Measurements from ENCODE around the gene PLXNA2. TPM values are rescaled to one million over a fixed set of nuclear protein-coding genes. Genes with fewer than 3 reads are reported as not detected.

Gene PLXNA2
- total RNA-seq, 2 experiments from 2014 or later: 0.23 TPM; not detected in 1

DNA sequence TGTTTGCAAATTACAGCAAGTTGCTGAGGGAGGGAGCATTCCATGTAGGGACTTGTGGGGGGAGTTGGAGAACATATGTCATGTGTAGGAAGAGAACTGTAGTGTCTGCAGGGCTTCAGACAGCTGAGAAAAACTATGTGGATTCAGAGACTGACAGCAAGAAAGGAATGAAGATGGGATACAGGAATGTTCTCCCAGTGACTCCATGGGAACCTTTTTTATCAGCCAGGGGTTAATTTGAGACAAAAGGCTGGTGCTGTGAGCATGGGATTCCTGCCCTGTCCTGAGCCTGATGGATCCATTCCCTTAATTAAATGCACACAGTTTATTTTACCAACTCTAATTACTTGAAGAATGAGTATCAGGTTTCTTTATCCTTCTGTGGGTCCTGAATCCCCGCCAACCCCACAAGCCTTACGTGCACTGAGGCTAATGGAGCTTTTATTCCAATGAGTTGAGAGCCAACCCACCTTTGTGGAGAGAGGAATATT is 26.5 kb upstream of the PLXNA2 start:
- TF ChIP-seq, protein P1, sequence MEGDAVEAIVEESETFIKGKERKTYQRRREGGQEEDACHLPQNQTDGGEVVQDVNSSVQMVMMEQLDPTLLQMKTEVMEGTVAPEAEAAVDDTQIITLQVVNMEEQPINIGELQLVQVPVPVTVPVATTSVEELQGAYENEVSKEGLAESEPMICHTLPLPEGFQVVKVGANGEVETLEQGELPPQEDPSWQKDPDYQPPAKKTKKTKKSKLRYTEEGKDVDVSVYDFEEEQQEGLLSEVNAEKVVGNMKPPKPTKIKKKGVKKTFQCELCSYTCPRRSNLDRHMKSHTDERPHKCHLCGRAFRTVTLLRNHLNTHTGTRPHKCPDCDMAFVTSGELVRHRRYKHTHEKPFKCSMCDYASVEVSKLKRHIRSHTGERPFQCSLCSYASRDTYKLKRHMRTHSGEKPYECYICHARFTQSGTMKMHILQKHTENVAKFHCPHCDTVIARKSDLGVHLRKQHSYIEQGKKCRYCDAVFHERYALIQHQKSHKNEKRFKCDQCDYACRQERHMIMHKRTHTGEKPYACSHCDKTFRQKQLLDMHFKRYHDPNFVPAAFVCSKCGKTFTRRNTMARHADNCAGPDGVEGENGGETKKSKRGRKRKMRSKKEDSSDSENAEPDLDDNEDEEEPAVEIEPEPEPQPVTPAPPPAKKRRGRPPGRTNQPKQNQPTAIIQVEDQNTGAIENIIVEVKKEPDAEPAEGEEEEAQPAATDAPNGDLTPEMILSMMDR (conservative IDR thresholded peaks at IDR 0.05; ENCODE audit: low read length): no peak
- TF ChIP-seq EZH2phosphoT487 (IDR thresholded peaks at IDR 0.05; ENCODE audit: borderline replicate concordance, low read depth, low read length): no peak
- no peak for DNase-seq (ENCODE audit: low spot score)
- H4K20me1 ChIP-seq (ENCODE audit: insufficient read depth, low read length): no peaks in the 10 kb centered on the region
- no peaks in the 10 kb centered on the region for H3K9me3 ChIP-seq (ENCODE audit: low read length)
- no peaks in the 10 kb centered on the region for H3K36me3 ChIP-seq (ENCODE audit: insufficient read depth, low read length)
- no peaks in the 10 kb centered on the region for H3K9me2 ChIP-seq (ENCODE audit: insufficient read depth, low read length)
- intact Hi-C loops (cut with micrococcal nuclease; ENCODE audit: unreplicated experiment): no loop called here
- H3K4me1 ChIP-seq (ENCODE audit: insufficient read depth, low read length, poor library complexity, severe bottlenecking): no peaks in the 10 kb centered on the region
- CTCF ChIA-PET (ENCODE audit: unreplicated experiment): no interaction called here
- H3K4me2 ChIP-seq (ENCODE audit: low read length): no peak overlapping the region
- BruUV-seq (replicated peaks): no TSS peak
- no peaks in the 10 kb centered on the region for H3K79me2 ChIP-seq (ENCODE audit: insufficient read depth, low read depth, low read length)
- H3K4me3 ChIP-seq (ENCODE audit: low read depth, low read length, poor library complexity, severe bottlenecking): no peak overlapping the region
- POLR2A ChIA-PET: no interaction called here
- no peak overlapping the region for H3K27ac ChIP-seq (ENCODE audit: low read depth, low read length, poor library complexity, severe bottlenecking)
- no peak overlapping the region for H2AFZ ChIP-seq (ENCODE audit: low read length)

GRCh38 chr1:208269338-208269666 is 25.1 kb upstream of the PLXNA2 start:
- TF ChIP-seq, protein P1 (conservative IDR thresholded peaks at IDR 0.05; ENCODE audit: low read length): no peak
- no peak for TF ChIP-seq EZH2phosphoT487 (IDR thresholded peaks at IDR 0.05; ENCODE audit: borderline replicate concordance, low read depth, low read length)
- no peaks in the 10 kb centered on the region for H3K9me3 ChIP-seq (ENCODE audit: low read length)
- BruUV-seq (replicated peaks): no TSS peak
- no peak overlapping the region for H2AFZ ChIP-seq (ENCODE audit: low read length)
- H3K79me2 ChIP-seq (ENCODE audit: insufficient read depth, low read depth, low read length): no peaks in the 10 kb centered on the region
- ChIA-PET POLR2A (interaction anchor here (0.8 to 0.9 kb wide), 2 partner anchors 20 to 21 kb away, joined by 3 read pairs; no protein-coding TSS in a partner anchor), CTCF (ENCODE audit: unreplicated experiment) (interaction anchor here (0.9 kb wide), 1 partner anchor 25 kb away, joined by 9 read pairs; the partner anchor contains the start of gene PLXNA2)
- no peaks in the 10 kb centered on the region for H3K36me3 ChIP-seq (ENCODE audit: insufficient read depth, low read length)
- intact Hi-C loops (cut with micrococcal nuclease; ENCODE audit: unreplicated experiment): no loop called here
- H3K27ac ChIP-seq (ENCODE audit: low read depth, low read length, poor library complexity, severe bottlenecking): no peak overlapping the region
- H3K4me3 ChIP-seq (ENCODE audit: low read depth, low read length, poor library complexity, severe bottlenecking): no peak overlapping the region
- no peak for DNase-seq (ENCODE audit: low spot score)
- no peaks in the 10 kb centered on the region for H4K20me1 ChIP-seq (ENCODE audit: insufficient read depth, low read length)
- no peaks in the 10 kb centered on the region for H3K9me2 ChIP-seq (ENCODE audit: insufficient read depth, low read length)
- no peaks in the 10 kb centered on the region for H3K4me1 ChIP-seq (ENCODE audit: insufficient read depth, low read length, poor library complexity, severe bottlenecking)
- no peak overlapping the region for H3K4me2 ChIP-seq (ENCODE audit: low read length)

GRCh38 chr1:208268541-208269337 is 24.6 kb upstream of the PLXNA2 start:
- Histone ChIP-seq H3K9me2 (ENCODE audit: insufficient read depth, low read length) (no peaks in the 10 kb centered on the region), H2AFZ (ENCODE audit: low read length) (no peak overlapping the region), H3K27ac (ENCODE audit: low read depth, low read length, poor library complexity, severe bottlenecking) (no peak overlapping the region), H3K9me3 (ENCODE audit: low read length) (no peaks in the 10 kb centered on the region), H4K20me1 (ENCODE audit: insufficient read depth, low read length) (no peaks in the 10 kb centered on the region), H3K4me1 (ENCODE audit: insufficient read depth, low read length, poor library complexity, severe bottlenecking) (no peaks in the 10 kb centered on the region), H3K79me2 (ENCODE audit: insufficient read depth, low read depth, low read length) (no peaks in the 10 kb centered on the region), H3K4me3 (ENCODE audit: low read depth, low read length, poor library complexity, severe bottlenecking) (no peak overlapping the region), H3K4me2 (ENCODE audit: low read length) (no peak overlapping the region), H3K36me3 (ENCODE audit: insufficient read depth, low read length) (no peaks in the 10 kb centered on the region)
- BruUV-seq (replicated peaks): no TSS peak
- DNase-seq (ENCODE audit: low spot score): no peak
- TF ChIP-seq EZH2phosphoT487 (IDR thresholded peaks at IDR 0.05; ENCODE audit: borderline replicate concordance, low read depth, low read length): no peak
- TF ChIP-seq, protein P1 (conservative IDR thresholded peaks at IDR 0.05; ENCODE audit: low read length): no peak
- intact Hi-C loops (cut with micrococcal nuclease; ENCODE audit: unreplicated experiment): no loop called here
- ChIA-PET CTCF (ENCODE audit: unreplicated experiment) (no interaction called here), POLR2A (interaction anchor here (0.8 kb wide), 1 partner anchor 22 kb away, joined by 3 read pairs; no protein-coding TSS in a partner anchor)

All from OCI-LY7 (cell line).